DMS 273 (cell line): ENCODE data around the gene FRK.
A peak's percentile ranks its signal among the peaks of the same experiment; 100 is the strongest.

Experiments used
- DNase-seq: peaks from one replicate; lab custom pipeline; 2025; ENCODE audit not compliant: unreplicated experiment; lab: John Stamatoyannopoulos, UW

Gene FRK

GRCh38 chr6:116060572-116061283, at the start of gene FRK:
Gene FRK, minus strand, starts transcription at chr6:116060891. Its CDS starts 580 bp downstream, at chr6:116060311.
- DNase-seq, result peak; percentile 19

GRCh38 chr6:116108836-116109235, 48.1 kb upstream of the FRK start:
- DNase-seq, result peak; percentile 10

GRCh38 chr6:116106146-116106545, 45.5 kb upstream of the FRK start:
- no peak for DNase-seq

GRCh38 chr6:116105247-116105646, 44.6 kb upstream of the FRK start:
- no peak for DNase-seq

GRCh38 chr6:116104636-116105035, 43.9 kb upstream of the FRK start:
- DNase-seq, result no peak

GRCh38 chr6:116102873-116103272, 42.2 kb upstream of the FRK start:
- no peak for DNase-seq

GRCh38 chr6:116101790-116102189, 41.1 kb upstream of the FRK start:
- DNase-seq, result peak; percentile 24

GRCh38 chr6:116101302-116101718, 40.6 kb upstream of the FRK start:
- DNase-seq, result peak; percentile 26

GRCh38 chr6:116100419-116101301, 40.0 kb upstream of the FRK start, which contains the start of gene NT5DC1:
Gene NT5DC1, plus strand, starts transcription at chr6:116100853. Its CDS starts 78 bp downstream, at chr6:116100931.
- peak; percentile 96 for DNase-seq

GRCh38 chr6:116099036-116099435, 38.3 kb upstream of the FRK start:
- no peak for DNase-seq

- DNase-seq, result peak; percentile 30
Measured at GRCh38 chr6:116096979-116097816, 36.5 kb upstream of the FRK start.

- DNase-seq, result peak; percentile 14
Measured at GRCh38 chr6:116096048-116096759, 35.5 kb upstream of the FRK start.

- no peak for DNase-seq
Measured at GRCh38 chr6:116094041-116094440, 33.4 kb upstream of the FRK start.

GRCh38 chr6:116090251-116090650, 29.6 kb upstream of the FRK start:
- no peak for DNase-seq

- no peak for DNase-seq
Measured at GRCh38 chr6:116088946-116089345, 28.3 kb upstream of the FRK start.

GRCh38 chr6:116087437-116088027, 26.8 kb upstream of the FRK start:
- DNase-seq, result peak; percentile 63

GRCh38 chr6:116084284-116084683, 23.6 kb upstream of the FRK start:
- no peak for DNase-seq

- no peak for DNase-seq
Measured at GRCh38 chr6:116083052-116083451, 22.4 kb upstream of the FRK start.

GRCh38 chr6:116078945-116079344, 18.3 kb upstream of the FRK start:
- no peak for DNase-seq

GRCh38 chr6:116078522-116078921, 17.8 kb upstream of the FRK start:
- no peak for DNase-seq
